ENCODE data around the gene OBSCN. TPM values are rescaled to one million over a fixed set of nuclear protein-coding genes. Genes with fewer than 3 reads are reported as not detected.

Gene OBSCN
- total RNA-seq, 1 donor from 2014 or later, result 9.5 TPM

DNA sequence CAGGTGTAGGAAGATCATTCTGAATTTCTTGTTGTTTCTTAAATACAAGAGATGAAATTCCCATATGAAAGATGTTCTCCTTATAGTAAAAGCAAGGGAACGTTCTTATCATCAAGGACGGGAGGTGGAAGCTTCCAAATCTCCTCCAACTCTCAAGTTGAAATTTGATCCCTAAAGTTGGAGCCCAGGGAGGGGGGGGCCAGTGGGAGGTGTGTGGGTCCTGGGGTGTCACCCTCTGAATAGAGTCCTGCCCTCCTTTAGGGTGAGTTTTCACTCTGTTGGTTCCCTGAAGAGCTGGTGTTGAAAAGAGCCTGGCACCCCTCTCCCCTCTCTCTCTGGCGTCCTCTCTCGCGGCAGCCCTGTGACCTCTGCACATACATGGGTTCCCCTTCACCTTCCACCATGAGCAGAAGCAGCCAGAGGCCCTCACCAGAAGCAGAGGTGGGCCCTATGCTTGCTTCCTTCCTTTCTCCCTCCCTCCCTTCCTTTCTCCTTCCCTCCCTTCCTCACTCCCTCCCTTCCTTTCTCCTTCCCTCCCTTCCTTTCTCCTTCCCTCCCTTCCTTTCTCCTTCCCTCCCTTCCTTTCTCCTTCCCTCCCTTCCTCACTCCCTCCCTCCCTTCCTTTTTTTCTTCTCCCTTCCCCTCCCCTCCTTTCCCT is 218.8 kb downstream of the OBSCN start:
- DNase-seq, result no peak

DNA sequence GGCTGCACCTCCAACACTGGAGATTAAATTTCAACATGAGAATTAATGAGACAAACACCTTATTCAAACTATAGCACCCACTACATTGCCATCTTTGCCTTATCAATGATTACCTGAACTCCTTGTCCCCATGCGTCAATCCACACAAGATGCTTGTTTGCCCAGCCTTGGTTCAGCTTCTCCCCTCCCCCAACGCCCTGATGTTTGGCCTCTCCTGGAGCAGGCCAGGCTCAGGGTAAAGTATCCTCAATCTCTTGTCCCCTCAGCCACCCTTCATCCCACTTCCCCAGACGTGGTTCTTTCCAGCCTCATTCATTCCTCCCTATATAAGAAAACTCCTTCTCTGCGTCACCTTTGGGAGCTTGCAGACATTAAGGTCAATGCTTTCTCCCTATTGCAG is 220.6 kb downstream of the OBSCN start:
- no peak for DNase-seq

Other genes with a start within 250 kb of the OBSCN start
- gene WNT3A, start 201.0 kb upstream of the OBSCN start, total RNA-seq, result not detected in 2 replicates
- 264 and 393 TPM in 2 replicates for gene ARF1, start 125.3 kb upstream of the OBSCN start, total RNA-seq
- 12.1 and 18.5 TPM in 2 replicates for gene C1orf35, start 104.7 kb upstream of the OBSCN start, total RNA-seq
- 54.3 and 55.7 TPM in 2 replicates for gene MRPL55, start 98.7 kb upstream of the OBSCN start, total RNA-seq
- 471 and 724 TPM in 2 replicates for gene GUK1, start 67.8 kb upstream of the OBSCN start, total RNA-seq
- gene GJC2, start 58.1 kb upstream of the OBSCN start, total RNA-seq, result 5.0 and 5.8 TPM in 2 replicates
- 9.5 and 17.4 TPM in 2 replicates for gene IBA57, start 42.2 kb upstream of the OBSCN start, total RNA-seq
- gene TRIM11, start 198.8 kb downstream of the OBSCN start, total RNA-seq, result 19.4 and 20.1 TPM in 2 replicates
- not detected in 2 replicates for gene TRIM17, start 208.8 kb downstream of the OBSCN start, total RNA-seq

Measured in dermis blood vessel endothelial cell (primary cell).